ENCODE results near the gene NDUFB4.

Gene NDUFB4

GRCh38 chr3:120560304-120561250 lies 35.6 kb upstream of the NDUFB4 start:
- DNase-seq (ENCODE audit: low read depth, low spot score), result no peak
- Histone ChIP-seq H3K9me3 (ENCODE audit: control insufficient read depth, insufficient read depth, low read length) (no peaks in the 10 kb centered on the region), H3K4me1 (ENCODE audit: control insufficient read depth, insufficient read depth, low read length) (no peaks in the 10 kb centered on the region; the same call in 1 of the 2 replicates), H3K36me3 (ENCODE audit: control insufficient read depth, insufficient read depth, low read length) (no peaks in the 10 kb centered on the region), H3K4me3 (ENCODE audit: low read length) (no peak overlapping the region), H3K27me3 (ENCODE audit: control insufficient read depth, insufficient read depth, low read length) (no peaks in the 10 kb centered on the region), H3K27ac (ENCODE audit: low read length) (no peak overlapping the region)
- WGBS (ENCODE audit: insufficient coverage, insufficient read length), result no CpG with 5 or more reads among the region's 12 CpGs

- Histone ChIP-seq H3K36me3 (ENCODE audit: control insufficient read depth, insufficient read depth, low read length) (no peaks in the 10 kb centered on the region), H3K27me3 (ENCODE audit: control insufficient read depth, insufficient read depth, low read length) (no peaks in the 10 kb centered on the region), H3K4me1 (ENCODE audit: control insufficient read depth, insufficient read depth, low read length) (no peaks in the 10 kb centered on the region; the same call in 1 of the 2 replicates), H3K27ac (ENCODE audit: low read length) (no peak overlapping the region), H3K4me3 (ENCODE audit: low read length) (no peak overlapping the region), H3K9me3 (ENCODE audit: control insufficient read depth, insufficient read depth, low read length) (no peaks in the 10 kb centered on the region)
- no CpG with 5 or more reads among the region's 10 CpGs for WGBS (ENCODE audit: insufficient coverage, insufficient read length)
- no peak for DNase-seq (ENCODE audit: low read depth, low spot score)
Observed at GRCh38 chr3:120561251-120562045, 34.7 kb upstream of the NDUFB4 start.

DNA sequence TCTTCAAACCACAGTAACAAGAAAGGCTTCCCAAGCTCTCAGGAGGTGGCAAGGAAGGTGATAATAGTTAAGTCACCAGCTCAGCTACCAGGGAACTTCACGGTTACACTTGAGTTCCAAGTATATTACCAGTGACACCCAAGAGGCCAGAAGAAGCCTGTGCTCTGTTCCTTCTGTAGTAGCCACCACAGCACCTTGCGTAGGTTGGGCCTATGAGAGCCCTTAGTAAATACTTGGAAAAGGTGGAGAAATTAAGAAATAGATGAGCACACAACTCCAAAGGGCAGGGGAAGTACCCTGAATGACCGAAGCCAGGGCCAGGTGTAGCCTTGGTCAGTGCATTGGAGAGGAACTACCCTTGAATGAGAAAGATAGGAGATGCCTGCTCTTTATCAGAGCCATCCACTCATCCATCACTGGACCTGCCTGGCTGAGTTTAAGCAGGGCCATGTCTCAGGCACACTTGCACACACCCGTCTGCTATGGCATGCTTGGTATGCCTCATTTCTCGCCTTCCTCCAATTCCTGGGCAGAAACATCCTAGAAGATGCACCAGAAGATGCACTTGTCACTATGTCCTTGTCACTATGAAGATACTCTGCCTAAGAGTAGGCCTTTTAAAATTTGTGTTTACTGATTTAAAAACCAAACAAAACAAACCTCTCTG lies 32.6 kb upstream of the NDUFB4 start:
- H3K27me3 ChIP-seq (ENCODE audit: control insufficient read depth, insufficient read depth, low read length), result no peaks in the 10 kb centered on the region
- H3K4me3 ChIP-seq (ENCODE audit: low read length), result no peak overlapping the region
- no peaks in the 10 kb centered on the region for H3K36me3 ChIP-seq (ENCODE audit: control insufficient read depth, insufficient read depth, low read length)
- DNase-seq (ENCODE audit: low read depth, low spot score), result no peak
- no peak overlapping the region for H3K27ac ChIP-seq (ENCODE audit: low read length)
- peaks cover 1% of the 10 kb centered on the region; the same call in 1 of the 2 replicates for H3K4me1 ChIP-seq (ENCODE audit: control insufficient read depth, insufficient read depth, low read length)
- no CpG with 5 or more reads among the region's 5 CpGs for WGBS (ENCODE audit: insufficient coverage, insufficient read length)
- H3K9me3 ChIP-seq (ENCODE audit: control insufficient read depth, insufficient read depth, low read length), result no peaks in the 10 kb centered on the region

DNA sequence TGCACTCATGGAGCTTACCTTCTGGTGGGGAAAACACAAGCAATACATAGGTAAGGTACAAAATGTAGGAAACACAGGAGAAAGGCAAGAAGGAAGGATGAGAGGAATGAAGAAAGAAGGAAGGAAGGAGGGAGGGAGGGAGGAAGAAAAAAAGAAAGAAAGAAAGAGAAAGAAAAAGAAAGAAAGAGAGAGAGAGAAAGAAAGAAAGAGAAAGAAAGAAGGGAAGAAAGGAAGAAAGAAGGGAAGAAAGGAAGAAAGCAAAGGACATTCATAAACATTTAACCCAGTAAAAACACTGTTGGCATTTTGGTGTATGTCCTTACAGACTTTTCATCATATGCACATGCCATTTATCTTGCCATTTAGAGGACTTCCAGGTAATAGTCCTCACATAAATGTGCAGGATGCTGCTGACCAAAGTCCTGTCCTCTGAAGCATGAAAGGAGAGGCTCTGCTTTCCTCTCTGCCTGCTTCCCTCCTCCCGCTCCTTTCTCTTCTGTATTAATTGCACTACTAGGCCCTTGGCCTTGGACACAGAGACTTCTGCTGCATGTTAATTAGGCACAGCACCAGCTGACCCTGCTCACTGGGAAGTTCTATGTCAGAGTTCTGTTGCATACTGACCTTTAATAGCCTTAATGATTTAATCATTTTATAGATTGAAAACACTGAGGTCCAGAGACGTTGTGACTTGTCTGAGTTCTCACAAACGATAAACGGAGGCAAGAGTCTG lies 29.7 kb upstream of the NDUFB4 start:
- H3K4me1 ChIP-seq (ENCODE audit: control insufficient read depth, insufficient read depth, low read length), result peaks cover 1% of the 10 kb centered on the region; the same call in 1 of the 2 replicates
- no CpG with 5 or more reads among the region's 4 CpGs for WGBS (ENCODE audit: insufficient coverage, insufficient read length)
- H3K27me3 ChIP-seq (ENCODE audit: control insufficient read depth, insufficient read depth, low read length), result no peaks in the 10 kb centered on the region
- H3K36me3 ChIP-seq (ENCODE audit: control insufficient read depth, insufficient read depth, low read length), result no peaks in the 10 kb centered on the region
- no peak for DNase-seq (ENCODE audit: low read depth, low spot score)
- H3K4me3 ChIP-seq (ENCODE audit: low read length), result no peak overlapping the region
- no peak overlapping the region for H3K27ac ChIP-seq (ENCODE audit: low read length)
- no peaks in the 10 kb centered on the region for H3K9me3 ChIP-seq (ENCODE audit: control insufficient read depth, insufficient read depth, low read length)

GRCh38 chr3:120567370-120568201 lies 28.6 kb upstream of the NDUFB4 start:
- H3K4me3 ChIP-seq (ENCODE audit: low read length), result no peak overlapping the region
- peaks cover 1% of the 10 kb centered on the region; the same call in 1 of the 2 replicates for H3K4me1 ChIP-seq (ENCODE audit: control insufficient read depth, insufficient read depth, low read length)
- no CpG with 5 or more reads among the region's 8 CpGs for WGBS (ENCODE audit: insufficient coverage, insufficient read length)
- H3K9me3 ChIP-seq (ENCODE audit: control insufficient read depth, insufficient read depth, low read length), result peaks cover 2% of the 10 kb centered on the region; the same call in 1 of the 2 replicates
- no peaks in the 10 kb centered on the region for H3K27me3 ChIP-seq (ENCODE audit: control insufficient read depth, insufficient read depth, low read length)
- no peak for DNase-seq (ENCODE audit: low read depth, low spot score)
- no peak overlapping the region for H3K27ac ChIP-seq (ENCODE audit: low read length)
- no peaks in the 10 kb centered on the region for H3K36me3 ChIP-seq (ENCODE audit: control insufficient read depth, insufficient read depth, low read length)

DNA sequence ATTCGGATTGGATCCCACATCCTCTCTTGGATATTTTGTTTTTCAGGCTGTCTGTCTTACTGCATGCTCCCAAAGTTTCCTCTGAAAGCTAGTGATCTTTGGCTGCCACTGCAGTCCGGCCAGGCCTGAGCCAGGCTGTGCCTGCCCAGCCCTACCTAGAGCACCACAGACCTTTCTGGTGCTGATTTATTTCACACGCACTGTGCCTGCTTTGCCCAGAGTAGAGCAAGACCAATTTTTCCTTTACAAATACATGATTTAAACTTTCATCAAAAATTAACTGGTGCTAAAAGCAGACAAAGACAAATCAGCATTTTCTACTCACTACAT lies 28.0 kb upstream of the NDUFB4 start:
- Histone ChIP-seq H3K36me3 (ENCODE audit: control insufficient read depth, insufficient read depth, low read length) (no peaks in the 10 kb centered on the region), H3K27ac (ENCODE audit: low read length) (no peak overlapping the region), H3K27me3 (ENCODE audit: control insufficient read depth, insufficient read depth, low read length) (no peaks in the 10 kb centered on the region), H3K4me1 (ENCODE audit: control insufficient read depth, insufficient read depth, low read length) (peaks cover 1% of the 10 kb centered on the region; the same call in 1 of the 2 replicates), H3K4me3 (ENCODE audit: low read length) (no peak overlapping the region), H3K9me3 (ENCODE audit: control insufficient read depth, insufficient read depth, low read length) (peaks cover 2% of the 10 kb centered on the region; the same call in 1 of the 2 replicates)
- no CpG with 5 or more reads among the region's 3 CpGs for WGBS (ENCODE audit: insufficient coverage, insufficient read length)
- no peak for DNase-seq (ENCODE audit: low read depth, low spot score)

DNA sequence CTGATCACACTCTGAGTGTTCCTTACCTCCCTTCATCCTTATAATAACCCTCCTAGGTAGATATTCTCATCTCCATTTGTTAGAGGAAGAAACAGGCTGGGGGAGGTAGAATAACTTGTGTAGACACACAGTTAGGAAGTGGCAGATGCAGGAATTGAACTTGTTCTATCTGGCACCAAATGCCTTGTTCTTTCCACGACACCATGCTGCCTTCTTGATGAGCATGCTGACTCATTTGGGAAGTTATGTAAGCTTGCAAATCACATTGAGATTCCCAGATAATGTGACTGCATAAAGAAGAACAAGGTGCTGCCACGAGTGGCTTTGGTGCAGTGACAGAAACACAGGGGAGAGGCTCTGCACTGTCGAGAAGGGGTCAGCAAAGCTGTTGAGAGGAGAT lies 27.5 kb upstream of the NDUFB4 start:
- H3K4me3 ChIP-seq (ENCODE audit: low read length), result no peak overlapping the region
- no peak for DNase-seq (ENCODE audit: low read depth, low spot score)
- no CpG with 5 or more reads among the region's 3 CpGs for WGBS (ENCODE audit: insufficient coverage, insufficient read length)
- H3K36me3 ChIP-seq (ENCODE audit: control insufficient read depth, insufficient read depth, low read length), result no peaks in the 10 kb centered on the region
- peaks cover 2% of the 10 kb centered on the region; the same call in 1 of the 2 replicates for H3K9me3 ChIP-seq (ENCODE audit: control insufficient read depth, insufficient read depth, low read length)
- H3K27me3 ChIP-seq (ENCODE audit: control insufficient read depth, insufficient read depth, low read length), result no peaks in the 10 kb centered on the region
- H3K27ac ChIP-seq (ENCODE audit: low read length), result no peak overlapping the region
- peaks cover 1% of the 10 kb centered on the region; the same call in 1 of the 2 replicates for H3K4me1 ChIP-seq (ENCODE audit: control insufficient read depth, insufficient read depth, low read length)

DNA sequence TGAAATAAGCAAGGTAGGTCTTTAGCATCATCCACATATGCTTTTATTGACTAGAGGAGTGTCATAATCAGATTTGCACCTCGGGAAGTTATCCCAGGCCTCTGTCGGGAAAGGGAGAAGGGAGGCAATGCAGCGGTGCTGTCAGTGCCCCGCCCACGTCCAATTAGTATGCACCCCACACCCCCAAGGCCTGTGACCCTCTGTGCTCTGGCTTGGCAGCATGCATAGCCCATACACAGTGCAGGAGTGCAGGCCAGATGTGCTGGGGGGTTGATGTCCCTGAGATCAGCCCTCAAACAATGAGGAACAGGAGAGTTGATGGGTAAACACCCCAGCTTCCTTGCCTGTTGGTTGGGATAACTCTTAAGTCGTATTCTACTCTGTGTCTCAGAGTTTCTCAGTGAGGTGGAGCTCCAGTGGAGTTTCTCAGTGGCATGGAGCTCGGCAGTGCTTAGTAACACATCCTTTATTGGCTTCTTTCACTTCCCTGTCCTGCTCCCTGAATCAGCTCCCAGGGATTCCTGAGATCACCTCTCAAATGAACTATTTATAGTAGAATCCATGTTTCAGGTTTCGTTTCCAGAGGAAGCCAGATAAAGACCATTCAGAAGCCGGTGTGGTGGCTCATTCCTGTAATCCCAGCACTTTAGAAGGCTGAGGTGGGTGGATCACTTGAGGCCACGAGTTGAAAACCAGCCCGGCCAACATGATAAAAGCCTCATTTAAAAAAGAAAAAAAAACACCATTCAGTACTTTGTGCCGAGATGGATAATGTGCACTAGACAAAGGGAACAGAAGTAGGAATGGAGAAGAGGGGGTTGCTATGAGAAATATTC lies 26.7 kb upstream of the NDUFB4 start:
- Histone ChIP-seq H3K9me3 (ENCODE audit: control insufficient read depth, insufficient read depth, low read length) (peaks cover 2% of the 10 kb centered on the region; the same call in 1 of the 2 replicates), H3K4me1 (ENCODE audit: control insufficient read depth, insufficient read depth, low read length) (peaks cover 1% of the 10 kb centered on the region; the same call in 1 of the 2 replicates), H3K4me3 (ENCODE audit: low read length) (no peak overlapping the region), H3K36me3 (ENCODE audit: control insufficient read depth, insufficient read depth, low read length) (no peaks in the 10 kb centered on the region), H3K27me3 (ENCODE audit: control insufficient read depth, insufficient read depth, low read length) (no peaks in the 10 kb centered on the region), H3K27ac (ENCODE audit: low read length) (no peak overlapping the region)
- WGBS (ENCODE audit: insufficient coverage, insufficient read length), result no CpG with 5 or more reads among the region's 12 CpGs
- no peak for DNase-seq (ENCODE audit: low read depth, low spot score)

Data from iPS DF 6.9 (cell line).